Bronchial epithelial cell (primary cell): ENCODE measurements around the gene LMNTD2. TPM values are rescaled to one million over a fixed set of nuclear protein-coding genes. Genes with fewer than 3 reads are reported as not detected.

Experiments used
- DNase-seq: peaks from one replicate; pipeline ENCODE4 v3.0.0-alpha.2; 2010; ENCODE audit warnings: low read depth
- FAIRE-seq: peaks from 2 replicates; lab custom pipeline; 2011; peaks lifted over from hg19 to GRCh38; lab: Jason Lieb, UNC
- H3K27me3 ChIP-seq: 2 replicates; pipeline ENCODE4 v1.5.1; 2011; ENCODE audit warnings: low read length; ENCODE audit not compliant: control insufficient read depth, insufficient read depth
- H3K36me3 ChIP-seq: 2 replicates; pipeline ENCODE4 v1.5.1; 2011; ENCODE audit warnings: low read length; ENCODE audit not compliant: control insufficient read depth, insufficient read depth
- H3K4me3 ChIP-seq: 2 replicates; pipeline ENCODE4 v1.5.1; 2011; ENCODE audit warnings: mild to moderate bottlenecking, low read depth, low read length, control low read depth
- total RNA-seq: library from RNA; depleted of rRNA; stranded (reverse); fragments of >200 nt; gene quantifications from 2 replicates; pipeline ENCODE4 v1.2.1, GENCODE V29; 2014
- TF ChIP-seq, protein P1 (sequence below): IDR thresholded peaks from 2 replicates; pipeline ENCODE4 v1.5.1; 2011; ENCODE audit warnings: mild to moderate bottlenecking, moderate library complexity, low read length, control low read depth, inconsistent platforms; ENCODE audit not compliant: insufficient read depth, severe bottlenecking

LMNTD2 gene
- total RNA-seq, 1 donor from 2014 or later = 1.1 TPM

DNA sequence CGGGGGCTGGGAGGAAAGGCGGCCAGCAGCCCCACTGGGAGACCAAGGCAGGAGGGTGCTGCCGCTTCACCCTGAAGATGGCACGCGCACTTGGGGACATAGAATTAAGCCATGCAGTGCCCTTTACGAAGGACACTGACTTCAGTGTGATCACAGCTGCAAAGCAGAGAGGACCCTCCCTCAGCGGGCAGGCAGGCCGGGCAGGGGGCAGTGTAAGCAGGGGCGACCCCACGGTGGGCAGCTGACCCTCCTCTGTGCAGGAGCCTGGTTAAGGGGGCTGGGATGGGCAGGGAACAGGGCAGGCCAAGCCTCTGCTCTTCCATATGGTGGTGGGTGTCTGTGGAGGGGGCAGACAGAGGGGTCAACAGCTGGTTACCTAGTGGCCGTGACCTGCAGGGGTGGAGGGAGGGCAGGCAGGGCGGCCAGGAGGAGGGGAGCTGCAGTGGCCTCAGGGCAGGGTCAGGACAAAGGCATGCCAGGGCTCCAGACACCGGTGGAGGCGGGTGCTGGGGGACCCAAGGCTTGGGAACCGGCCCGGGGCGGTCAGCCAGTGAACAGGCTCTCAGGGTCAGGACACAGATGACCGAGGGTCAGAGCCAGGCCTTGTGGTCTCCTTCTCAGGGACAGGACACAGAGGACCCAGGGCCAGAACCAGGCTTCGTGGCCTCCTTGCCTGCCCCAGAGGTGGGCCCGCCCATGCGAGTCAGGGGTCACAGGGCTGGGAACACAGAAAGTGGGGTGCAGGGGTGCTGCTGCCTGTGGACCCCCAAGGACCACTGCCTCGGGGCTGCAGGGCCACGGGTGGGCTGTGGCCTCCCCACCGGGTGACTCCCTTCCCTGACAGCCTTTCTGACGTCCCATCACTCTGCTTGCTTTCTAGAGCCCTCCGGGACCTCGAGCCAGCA, 7.2 kb downstream of the LMNTD2 start:
- Histone ChIP-seq H3K36me3 (no peaks in the 10 kb centered on the region), H3K4me3 (no peak overlapping the region), H3K27me3 (peaks cover 2% of the 10 kb centered on the region)
- FAIRE-seq (no peak), DNase-seq (no peak)
- TF ChIP-seq, protein P1, sequence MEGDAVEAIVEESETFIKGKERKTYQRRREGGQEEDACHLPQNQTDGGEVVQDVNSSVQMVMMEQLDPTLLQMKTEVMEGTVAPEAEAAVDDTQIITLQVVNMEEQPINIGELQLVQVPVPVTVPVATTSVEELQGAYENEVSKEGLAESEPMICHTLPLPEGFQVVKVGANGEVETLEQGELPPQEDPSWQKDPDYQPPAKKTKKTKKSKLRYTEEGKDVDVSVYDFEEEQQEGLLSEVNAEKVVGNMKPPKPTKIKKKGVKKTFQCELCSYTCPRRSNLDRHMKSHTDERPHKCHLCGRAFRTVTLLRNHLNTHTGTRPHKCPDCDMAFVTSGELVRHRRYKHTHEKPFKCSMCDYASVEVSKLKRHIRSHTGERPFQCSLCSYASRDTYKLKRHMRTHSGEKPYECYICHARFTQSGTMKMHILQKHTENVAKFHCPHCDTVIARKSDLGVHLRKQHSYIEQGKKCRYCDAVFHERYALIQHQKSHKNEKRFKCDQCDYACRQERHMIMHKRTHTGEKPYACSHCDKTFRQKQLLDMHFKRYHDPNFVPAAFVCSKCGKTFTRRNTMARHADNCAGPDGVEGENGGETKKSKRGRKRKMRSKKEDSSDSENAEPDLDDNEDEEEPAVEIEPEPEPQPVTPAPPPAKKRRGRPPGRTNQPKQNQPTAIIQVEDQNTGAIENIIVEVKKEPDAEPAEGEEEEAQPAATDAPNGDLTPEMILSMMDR = no peak

DNA sequence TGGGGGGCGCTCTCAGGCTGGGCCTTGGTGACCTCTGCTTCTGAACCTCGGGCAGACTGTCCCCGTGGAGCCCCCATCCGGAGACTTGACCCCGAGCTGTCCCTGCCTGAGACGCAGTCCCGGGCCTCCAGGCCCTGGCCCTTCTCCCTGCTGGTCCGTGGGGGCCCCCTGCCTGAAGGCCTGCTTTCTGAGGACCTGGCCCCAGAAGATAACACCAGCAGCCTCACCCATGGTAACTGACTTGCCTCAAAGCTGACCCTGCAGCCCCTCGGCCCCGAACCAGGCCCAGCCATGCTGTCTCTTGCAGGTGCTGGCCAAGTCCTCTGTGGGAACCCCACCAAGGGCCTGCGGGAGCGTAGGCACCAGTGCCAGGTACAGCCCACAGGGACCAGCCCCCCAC, 8.9 kb downstream of the LMNTD2 start:
- Histone ChIP-seq H3K36me3 (no peaks in the 10 kb centered on the region), H3K27me3 (peaks cover 2% of the 10 kb centered on the region), H3K4me3 (no peak overlapping the region)
- TF ChIP-seq, protein P1 = no peak
- DNase-seq (no peak), FAIRE-seq (no peak)

DNA sequence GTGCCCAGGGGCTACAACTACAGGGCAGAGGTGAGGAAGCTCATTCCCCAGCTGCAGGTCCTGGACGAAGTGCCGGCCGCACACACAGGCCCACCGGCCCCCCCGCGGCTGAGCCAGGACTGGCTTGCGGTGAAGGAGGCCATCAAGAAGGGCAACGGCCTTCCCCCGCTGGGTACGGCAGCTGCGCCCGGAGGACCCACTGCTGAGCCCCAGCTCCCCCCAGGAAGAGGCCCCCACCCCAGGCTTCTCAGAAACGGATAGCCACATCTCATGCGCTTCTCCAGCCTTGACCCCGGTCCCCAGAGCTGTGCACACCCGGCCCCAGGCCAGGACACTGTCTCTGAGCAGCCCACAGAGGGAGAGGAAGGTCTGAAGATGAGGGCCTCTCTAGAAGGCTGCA, 9.4 kb downstream of the LMNTD2 start:
- TF ChIP-seq, protein P1 = no peak
- no peak for DNase-seq
- Histone ChIP-seq H3K27me3 (peaks cover 2% of the 10 kb centered on the region), H3K36me3 (no peaks in the 10 kb centered on the region), H3K4me3 (no peak overlapping the region)
- FAIRE-seq = no peak

DNA sequence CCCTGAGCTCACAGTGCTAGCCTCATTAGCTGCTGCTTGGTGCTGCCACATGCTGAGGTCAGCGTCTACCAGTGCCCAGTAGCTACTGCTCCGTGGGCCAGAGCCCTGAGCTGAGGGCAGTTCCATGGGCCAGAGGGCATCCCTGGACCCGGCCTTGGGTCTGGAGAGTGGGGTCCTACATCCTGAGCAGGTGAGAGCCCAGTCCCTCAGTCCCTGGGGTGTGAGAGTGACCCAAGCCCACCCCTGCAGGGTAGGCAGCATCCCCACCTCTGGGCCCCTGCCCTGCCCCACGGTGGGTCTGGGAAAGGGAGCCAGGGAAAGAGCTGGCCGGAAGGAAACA, 9.8 kb downstream of the LMNTD2 start:
- TF ChIP-seq, protein P1 = no peak
- Histone ChIP-seq H3K4me3 (no peak overlapping the region), H3K36me3 (no peaks in the 10 kb centered on the region), H3K27me3 (peaks cover 2% of the 10 kb centered on the region)
- no peak for FAIRE-seq
- DNase-seq = no peak

DNA sequence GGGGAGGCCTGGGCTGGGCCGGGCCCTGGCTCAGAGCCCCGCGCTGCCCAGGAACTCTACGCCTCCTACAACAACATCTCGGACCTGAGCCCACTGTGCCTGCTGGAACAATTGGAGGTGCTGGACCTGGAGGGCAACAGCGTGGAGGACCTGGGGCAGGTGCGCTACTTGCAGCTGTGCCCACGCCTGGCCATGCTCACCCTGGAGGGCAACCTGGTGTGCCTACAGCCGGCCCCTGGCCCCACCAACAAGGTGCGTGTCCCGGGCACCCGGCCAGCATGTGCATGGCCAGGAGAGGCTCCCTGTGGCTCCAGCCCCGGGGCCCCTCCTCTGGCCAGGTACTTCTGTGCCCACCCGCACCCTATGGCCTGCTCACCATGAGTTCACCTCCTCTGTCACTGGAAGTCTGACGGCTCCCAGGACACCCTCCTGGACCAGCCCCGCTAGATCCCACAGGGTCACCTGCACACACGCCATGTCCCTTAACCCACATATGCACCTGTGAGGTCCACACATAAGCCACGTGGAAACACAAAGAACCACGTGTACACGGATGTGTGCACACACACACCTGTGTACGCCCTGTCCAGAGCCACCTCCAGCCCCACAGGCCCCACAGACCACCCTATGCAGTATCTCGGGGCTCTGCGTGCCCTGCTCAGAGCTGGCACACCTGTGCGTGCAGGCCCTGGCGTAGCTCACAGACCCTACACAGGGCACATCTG, 10.4 kb downstream of the LMNTD2 start:
- H3K36me3 ChIP-seq = no peaks in the 10 kb centered on the region
- H3K27me3 ChIP-seq = peaks cover 2% of the 10 kb centered on the region
- FAIRE-seq (no peak), DNase-seq (no peak)
- TF ChIP-seq, protein P1 = no peak
- no peak overlapping the region for H3K4me3 ChIP-seq
